ENCODE results near the gene ZRANB2. TPM values are rescaled to one million over a fixed set of nuclear protein-coding genes. Genes with fewer than 3 reads are reported as not detected.

The ZRANB2 gene
- total RNA-seq, 2 experiments from 2014 or later = 82.1 to 171 TPM

DNA sequence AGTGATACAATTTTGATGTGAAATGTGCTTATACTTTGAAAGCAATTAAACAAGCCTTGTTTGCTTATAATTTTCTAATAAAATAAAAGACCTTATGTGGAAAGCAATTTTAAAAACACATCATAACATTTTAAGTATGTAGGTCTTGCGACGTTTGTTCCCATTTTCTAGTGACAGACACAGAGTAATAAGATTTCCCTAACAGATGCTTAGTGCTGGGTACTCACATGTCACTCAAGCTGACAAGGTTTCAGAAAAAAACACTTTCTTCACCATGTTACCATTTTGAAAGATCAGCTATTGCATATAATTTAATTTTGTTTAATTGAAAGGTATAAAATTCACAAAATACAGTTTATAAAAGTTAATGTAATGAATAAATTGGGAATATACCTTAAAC, 14.1 kb upstream of the ZRANB2 start:
- no TSS peak for BruUV-seq (replicated peaks)
- POLR2A ChIA-PET = interaction anchor here (0.6 to 0.9 kb wide), 3 partner anchors 14 to 830 kb away, joined by 3 read pairs; partner anchors contain the start of gene ZRANB2

GRCh38 chr1:71093938-71094337, 13.1 kb upstream of the ZRANB2 start:
- H3K9me3 ChIP-seq (ENCODE audit: low read length) = no peaks in the 10 kb centered on the region
- no peak overlapping the region for H3K4me2 ChIP-seq (ENCODE audit: low read length)
- H3K9me2 ChIP-seq (ENCODE audit: insufficient read depth, low read length) = no peaks in the 10 kb centered on the region
- no peaks in the 10 kb centered on the region for H3K4me1 ChIP-seq (ENCODE audit: insufficient read depth, low read length, poor library complexity, severe bottlenecking)
- CTCF ChIA-PET (ENCODE audit: unreplicated experiment) = no interaction called here
- no peak overlapping the region for H3K27ac ChIP-seq (ENCODE audit: low read depth, low read length, poor library complexity, severe bottlenecking)
- TF ChIP-seq EZH2phosphoT487 (IDR thresholded peaks at IDR 0.05; ENCODE audit: borderline replicate concordance, low read depth, low read length) = no peak
- peak; percentile 61 for TF ChIP-seq CTCF (conservative IDR thresholded peaks at IDR 0.05; ENCODE audit: low read length)
- no peak overlapping the region for H2AFZ ChIP-seq (ENCODE audit: low read length)
- no peaks in the 10 kb centered on the region for H3K79me2 ChIP-seq (ENCODE audit: insufficient read depth, low read depth, low read length)
- H3K4me3 ChIP-seq (ENCODE audit: low read depth, low read length, poor library complexity, severe bottlenecking) = no peak overlapping the region
- no peaks in the 10 kb centered on the region for H3K36me3 ChIP-seq (ENCODE audit: insufficient read depth, low read length)
- BruUV-seq (replicated peaks) = no TSS peak
- intact Hi-C loops (cut with micrococcal nuclease; ENCODE audit: unreplicated experiment) = loop anchor here (5.0 to 10.0 kb wide), 2 partner anchors 431 to 943 kb away; no protein-coding TSS in a partner anchor
- DNase-seq (ENCODE audit: low spot score) = no peak
- no peaks in the 10 kb centered on the region for H4K20me1 ChIP-seq (ENCODE audit: insufficient read depth, low read length)
- POLR2A ChIA-PET = interaction anchor here (0.7 to 0.9 kb wide), 2 partner anchors 9 to 13 kb away, joined by 3 read pairs; partner anchors contain the start of gene ZRANB2

More for the DNA sequence above, 14.1 kb upstream of the ZRANB2 start:
- Histone ChIP-seq H3K4me1 (ENCODE audit: insufficient read depth, low read length, poor library complexity, severe bottlenecking) (no peaks in the 10 kb centered on the region), H3K4me3 (ENCODE audit: low read depth, low read length, poor library complexity, severe bottlenecking) (no peak overlapping the region), H4K20me1 (ENCODE audit: insufficient read depth, low read length) (no peaks in the 10 kb centered on the region), H3K79me2 (ENCODE audit: insufficient read depth, low read depth, low read length) (no peaks in the 10 kb centered on the region), H3K9me3 (ENCODE audit: low read length) (no peaks in the 10 kb centered on the region), H3K9me2 (ENCODE audit: insufficient read depth, low read length) (no peaks in the 10 kb centered on the region), H3K4me2 (ENCODE audit: low read length) (no peak overlapping the region), H3K36me3 (ENCODE audit: insufficient read depth, low read length) (no peaks in the 10 kb centered on the region), H3K27ac (ENCODE audit: low read depth, low read length, poor library complexity, severe bottlenecking) (no peak overlapping the region), H2AFZ (ENCODE audit: low read length) (no peak overlapping the region)
- intact Hi-C loops (cut with micrococcal nuclease; ENCODE audit: unreplicated experiment) = loop anchor here (5.0 to 10.0 kb wide), 2 partner anchors 430 to 942 kb away; no protein-coding TSS in a partner anchor
- CTCF ChIA-PET (ENCODE audit: unreplicated experiment) = no interaction called here
- no peak for TF ChIP-seq EZH2phosphoT487 (IDR thresholded peaks at IDR 0.05; ENCODE audit: borderline replicate concordance, low read depth, low read length)
- no peak for TF ChIP-seq CTCF (conservative IDR thresholded peaks at IDR 0.05; ENCODE audit: low read length)
- no peak for DNase-seq (ENCODE audit: low spot score)

- no peak for DNase-seq (ENCODE audit: low spot score)
- intact Hi-C loops (cut with micrococcal nuclease; ENCODE audit: unreplicated experiment) = loop anchor here (5.0 to 10.0 kb wide), 3 partner anchors 435 to 948 kb away; partner anchors contain the start of gene CTH
These were observed 8.9 kb upstream of the ZRANB2 start for GRCh38 chr1:71089536-71090270.

More at GRCh38 chr1:71089536-71090270, 8.9 kb upstream of the ZRANB2 start:
- Histone ChIP-seq H4K20me1 (ENCODE audit: insufficient read depth, low read length) (no peaks in the 10 kb centered on the region), H3K9me2 (ENCODE audit: insufficient read depth, low read length) (no peaks in the 10 kb centered on the region), H3K4me2 (ENCODE audit: low read length) (no peak overlapping the region), H3K9me3 (ENCODE audit: low read length) (no peaks in the 10 kb centered on the region), H2AFZ (ENCODE audit: low read length) (no peak overlapping the region), H3K79me2 (ENCODE audit: insufficient read depth, low read depth, low read length) (no peaks in the 10 kb centered on the region), H3K4me3 (ENCODE audit: low read depth, low read length, poor library complexity, severe bottlenecking) (no peak overlapping the region), H3K4me1 (ENCODE audit: insufficient read depth, low read length, poor library complexity, severe bottlenecking) (no peaks in the 10 kb centered on the region), H3K36me3 (ENCODE audit: insufficient read depth, low read length) (no peaks in the 10 kb centered on the region), H3K27ac (ENCODE audit: low read depth, low read length, poor library complexity, severe bottlenecking) (no peak overlapping the region)
- POLR2A ChIA-PET = interaction anchor here (2.2 kb wide), 1 partner anchor 8 kb away, joined by 6 read pairs; the partner anchor contains the start of gene ZRANB2
- BruUV-seq (replicated peaks) = no TSS peak
- CTCF ChIA-PET (ENCODE audit: unreplicated experiment) = no interaction called here
- TF ChIP-seq EZH2phosphoT487 (IDR thresholded peaks at IDR 0.05; ENCODE audit: borderline replicate concordance, low read depth, low read length) = no peak
- TF ChIP-seq CTCF (conservative IDR thresholded peaks at IDR 0.05; ENCODE audit: low read length) = no peak
